ENCODE measurements around the gene SKIDA1.
A peak's percentile ranks its signal among the peaks of the same experiment; 100 is the strongest.

Gene SKIDA1

GRCh38 chr10:21518149-21518640 is 7.3 kb downstream of the SKIDA1 start (continued):
- TF ChIP-seq ZBTB1 (tag by site-specific recombination; IDR thresholded peaks at IDR 0.05) (no peak), BCL6B (tag by site-specific recombination; IDR thresholded peaks at IDR 0.05) (no peak), ZNF10 (tag by site-specific recombination; IDR thresholded peaks at IDR 0.05) (peak; percentile 72), ZNF133 (tag by site-specific recombination; IDR thresholded peaks at IDR 0.05) (no peak), KLF1 (tag by site-specific recombination; IDR thresholded peaks at IDR 0.05) (peak; percentile 60), ZNF132 (tag by site-specific recombination; IDR thresholded peaks at IDR 0.05; ENCODE audit: borderline replicate concordance) (no peak), ZNF324 (tag by site-specific recombination; IDR thresholded peaks at IDR 0.05) (0 out of 2 replicates have a peak, but pooled peaks have one; percentile 43), ZNF416 (tag by site-specific recombination; IDR thresholded peaks at IDR 0.05) (no peak), ZNF501 (tag by site-specific recombination; IDR thresholded peaks at IDR 0.05) (peak; percentile 17; the same call in 1 of the 2 replicates), PRDM10 (tag by site-specific recombination; IDR thresholded peaks at IDR 0.05) (peak; percentile 95), ZNF18 (tag by site-specific recombination; IDR thresholded peaks at IDR 0.05) (no peak), ZNF362 (tag by site-specific recombination; IDR thresholded peaks at IDR 0.05) (0 out of 2 replicates have a peak, but pooled peaks have one; percentile 41), GLIS1 (tag by site-specific recombination; IDR thresholded peaks at IDR 0.05) (no peak), ZEB2 (tag by site-specific recombination; IDR thresholded peaks at IDR 0.05) (peak; percentile 56), KLF8 (tag by site-specific recombination; IDR thresholded peaks at IDR 0.05) (peak; percentile 50), ZNF530 (tag by site-specific recombination; IDR thresholded peaks at IDR 0.05; ENCODE audit: low read depth) (no peak), ZNF112 (tag by site-specific recombination; IDR thresholded peaks at IDR 0.05) (no peak), ZBTB11 (tag by site-specific recombination; conservative IDR thresholded peaks at IDR 0.05; ENCODE audit: low read depth) (no peak), PRDM1 (tag by site-specific recombination; IDR thresholded peaks at IDR 0.05) (0 out of 2 replicates have a peak, but pooled peaks have one; percentile 42), ZNF629 (tag by site-specific recombination; IDR thresholded peaks at IDR 0.05) (peak; percentile 10), ZNF350 (tag by site-specific recombination; IDR thresholded peaks at IDR 0.05) (no peak), WT1 (tag by site-specific recombination; IDR thresholded peaks at IDR 0.05) (peak; percentile 89), ZNF24 (tag by site-specific recombination; IDR thresholded peaks at IDR 0.05) (peak; percentile 54; the same call in 1 of the 2 replicates), ZBTB44 (tag by site-specific recombination; IDR thresholded peaks at IDR 0.05) (peak; percentile 45), FEZF1 (tag by site-specific recombination; IDR thresholded peaks at IDR 0.05) (peak; percentile 85), ZBTB20 (tag by site-specific recombination; IDR thresholded peaks at IDR 0.05) (no peak), ZBTB17 (tag by site-specific recombination; IDR thresholded peaks at IDR 0.05) (peak; percentile 49; the same call in 1 of the 2 replicates), TCF7L2 (IDR thresholded peaks at IDR 0.05; ENCODE audit: borderline replicate concordance, low read depth, low read length) (no peak), ZNF626 (tag by site-specific recombination; IDR thresholded peaks at IDR 0.05) (no peak)
